GM19099 (cell line): ENCODE results near the gene SSPN.

ENCODE experiments used
- POLR2A ChIP-seq: IDR thresholded peaks from 3 replicates; pipeline ENCODE4 v1.6.1; 2011; ENCODE audit warnings: low read depth; ENCODE audit not compliant: insufficient read length; ENCODE audit errors: extremely low read depth

SSPN gene

GRCh38 chr12:26239852-26240815 is 44.8 kb downstream of the SSPN start:
- no peak for TF ChIP-seq POLR2A

DNA sequence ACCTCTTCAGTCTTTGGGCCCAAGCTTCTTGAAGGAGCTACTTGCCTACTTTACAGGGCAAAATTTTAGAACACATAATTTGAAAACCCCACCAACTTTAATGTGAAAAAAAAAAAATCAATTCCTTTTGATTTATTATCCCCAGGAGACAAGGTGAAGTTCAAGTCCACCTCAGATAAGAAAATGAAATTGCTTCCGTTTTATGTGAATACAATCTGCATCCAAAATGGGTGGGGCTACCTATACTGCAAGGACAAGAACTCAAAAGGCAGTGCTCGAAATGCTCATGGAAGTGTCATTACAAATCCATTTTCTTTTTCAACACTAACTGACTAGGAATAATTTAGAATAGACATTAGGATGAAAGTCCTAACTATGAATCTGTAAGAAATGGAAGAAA is 45.7 kb downstream of the SSPN start:
- no peak for TF ChIP-seq POLR2A

DNA sequence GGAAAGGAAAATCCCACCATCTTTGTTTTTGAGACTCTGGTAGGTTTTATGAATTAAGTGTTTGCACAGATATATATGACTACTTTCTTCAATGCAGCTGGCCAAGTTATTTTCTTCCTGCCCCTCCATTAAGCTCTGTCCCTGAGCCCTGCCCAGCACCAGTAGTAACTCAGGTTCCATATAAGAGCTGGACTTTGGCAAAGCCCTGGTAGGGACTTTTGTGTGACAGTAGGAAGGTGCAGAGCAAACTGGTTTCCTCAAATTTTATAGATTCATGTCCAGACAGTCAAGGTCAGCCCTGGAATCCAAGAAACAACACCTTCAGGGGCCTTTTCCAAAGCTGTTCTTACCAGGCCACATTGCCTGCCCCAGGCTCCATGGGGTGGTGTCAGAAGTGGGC is 47.3 kb downstream of the SSPN start:
- TF ChIP-seq POLR2A: no peak

DNA sequence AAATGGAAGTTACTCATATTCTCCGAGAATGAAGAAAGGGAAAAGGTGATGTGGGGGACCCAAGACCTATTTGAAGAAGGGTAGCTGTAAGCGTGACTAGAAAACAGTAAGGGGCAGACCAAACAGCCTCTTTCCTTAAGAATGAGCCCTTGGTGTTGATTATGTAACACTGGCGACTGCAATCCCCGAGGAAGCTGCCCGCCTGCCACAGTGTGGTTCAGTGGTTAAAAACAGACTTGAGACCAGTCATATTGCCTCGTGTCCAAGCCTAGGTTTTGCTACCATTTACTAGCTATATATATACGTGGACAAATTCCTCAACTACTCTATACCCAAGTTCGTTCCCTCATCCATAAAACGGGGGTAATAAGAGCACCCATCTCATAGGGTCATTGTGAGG is 49.1 kb downstream of the SSPN start:
- no peak for TF ChIP-seq POLR2A

- no peak for TF ChIP-seq POLR2A
These were observed 50.0 kb downstream of the SSPN start for GRCh38 chr12:26245175-26245942.

- no peak for TF ChIP-seq POLR2A
These were observed 51.3 kb downstream of the SSPN start for GRCh38 chr12:26246483-26247164.

GRCh38 chr12:26247873-26248272 is 52.5 kb downstream of the SSPN start:
- TF ChIP-seq POLR2A: no peak

GRCh38 chr12:26250801-26251200 is 55.4 kb downstream of the SSPN start:
- no peak for TF ChIP-seq POLR2A

- no peak for TF ChIP-seq POLR2A
These were observed 56.2 kb downstream of the SSPN start for GRCh38 chr12:26251600-26251999.

GRCh38 chr12:26252946-26253345 is 57.6 kb downstream of the SSPN start:
- TF ChIP-seq POLR2A: no peak

GRCh38 chr12:26255893-26256645 is 60.7 kb downstream of the SSPN start:
- TF ChIP-seq POLR2A: no peak

- no peak for TF ChIP-seq POLR2A
These were observed 69.0 kb downstream of the SSPN start for GRCh38 chr12:26264215-26264838.

- TF ChIP-seq POLR2A: no peak
These were observed 70.2 kb downstream of the SSPN start for GRCh38 chr12:26265606-26266005.

GRCh38 chr12:26266881-26267280 is 71.5 kb downstream of the SSPN start:
- TF ChIP-seq POLR2A: no peak
